Right ventricle myocardium inferior (tissue), 1 donor: ENCODE measurements around the gene MEX3D. TPM values are rescaled to one million over a fixed set of nuclear protein-coding genes. Genes with fewer than 3 reads are reported as not detected.
A peak's percentile ranks its signal among the peaks of the same experiment; 100 is the strongest.
"Not testable (repeated sequence)": the region's sequence is repeated elsewhere in the genome, so short reads cannot be mapped to it uniquely, and the experiment has no call there.

Source experiments
- ATAC-seq: fragments of 200-7000 bp; cut with Tn5 transposase; one replicate; pipeline ENCODE4 v1.9.1; 2020; ENCODE audit warnings: mild to moderate bottlenecking, moderate library complexity
- DNase-seq: peaks from one replicate; pipeline ENCODE4 v3.0.0; 2021; ENCODE audit errors: missing footprints
- intact Hi-C: fragments of 100-400 bp; cut with DNase I; formaldehyde crosslinking; loops from one replicate; pipeline ENCODE4 v1.11.0; 2022
- total RNA-seq: library from RNA; stranded (reverse); fragmentation: NEBNext Ultra II Directional; extraction: Animal tissue kit (Norgen Biotek cat#: 25700); gene quantifications from one replicate; pipeline ENCODE4 v1.2.1, GENCODE V29; 2021
- donor health status: DM: no; HTN: yes; CAD: no; lungs with severe emphysema.

The MEX3D gene
- total RNA-seq, 1 donor from 2014 or later = 9.6 TPM

GRCh38 chr19:1555487-1556389 lies 12.4 kb downstream of the MEX3D start:
- ATAC-seq = no peak

GRCh38 chr19:1554968-1555367 lies 13.2 kb downstream of the MEX3D start:
- intact Hi-C loops = no loop called here
- no peak for ATAC-seq
- DNase-seq = no peak

More at GRCh38 chr19:1555487-1556389, 12.4 kb downstream of the MEX3D start:
- intact Hi-C loops = no loop called here
- no peak for DNase-seq

DNA sequence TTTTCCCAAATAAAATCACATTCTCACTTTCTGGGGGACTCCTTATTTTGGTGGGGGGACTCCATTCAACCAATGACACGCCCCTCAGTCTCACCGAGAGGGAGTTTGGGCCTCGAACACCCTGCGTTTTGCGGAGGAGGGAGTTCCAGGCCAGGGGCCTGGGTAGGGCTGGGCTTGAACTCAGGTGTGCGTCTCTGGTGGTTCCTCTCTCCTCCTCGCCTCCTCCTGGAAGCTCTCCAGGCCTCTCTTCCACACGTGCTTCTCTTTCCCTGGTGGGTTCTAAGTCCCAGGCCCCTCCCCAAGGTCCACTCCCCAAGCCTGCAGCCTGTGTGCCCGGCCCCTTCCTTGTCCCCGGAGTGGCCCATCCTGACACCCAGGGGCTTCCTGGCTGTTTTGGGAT lies 14.7 kb downstream of the MEX3D start:
- intact Hi-C loops = no loop called here
- ATAC-seq (no peak), DNase-seq (no peak)

GRCh38 chr19:1551068-1552040 lies 16.8 kb downstream of the MEX3D start:
- intact Hi-C loops = no loop called here
- ATAC-seq (no peak), DNase-seq (no peak)

DNA sequence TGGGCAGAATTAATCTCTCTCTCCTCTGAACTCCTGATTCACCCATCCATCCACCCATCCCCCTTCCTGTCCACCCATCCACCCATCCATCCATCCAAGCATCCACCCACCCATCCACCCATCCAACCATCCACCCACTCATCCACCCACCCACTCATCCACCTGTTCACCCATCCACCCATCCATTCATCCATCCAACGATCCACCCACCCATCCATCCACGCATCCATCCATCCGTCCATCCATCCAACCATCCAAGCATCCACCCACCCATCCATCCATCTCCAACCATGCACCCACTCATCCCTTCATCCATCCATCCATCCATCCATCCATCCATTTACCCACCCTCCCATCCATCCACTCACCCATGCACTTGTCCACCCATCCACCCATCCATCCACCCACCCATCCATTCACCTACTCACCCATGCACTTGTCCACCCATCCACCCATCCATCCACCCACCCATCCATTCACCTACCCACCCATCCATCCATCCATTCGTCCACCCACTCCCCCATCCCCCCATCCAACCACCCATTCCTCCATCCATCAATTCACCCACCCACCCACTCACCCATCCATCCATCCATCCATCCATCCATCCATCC lies 18.7 kb downstream of the MEX3D start:
- no peak for ATAC-seq

DNA sequence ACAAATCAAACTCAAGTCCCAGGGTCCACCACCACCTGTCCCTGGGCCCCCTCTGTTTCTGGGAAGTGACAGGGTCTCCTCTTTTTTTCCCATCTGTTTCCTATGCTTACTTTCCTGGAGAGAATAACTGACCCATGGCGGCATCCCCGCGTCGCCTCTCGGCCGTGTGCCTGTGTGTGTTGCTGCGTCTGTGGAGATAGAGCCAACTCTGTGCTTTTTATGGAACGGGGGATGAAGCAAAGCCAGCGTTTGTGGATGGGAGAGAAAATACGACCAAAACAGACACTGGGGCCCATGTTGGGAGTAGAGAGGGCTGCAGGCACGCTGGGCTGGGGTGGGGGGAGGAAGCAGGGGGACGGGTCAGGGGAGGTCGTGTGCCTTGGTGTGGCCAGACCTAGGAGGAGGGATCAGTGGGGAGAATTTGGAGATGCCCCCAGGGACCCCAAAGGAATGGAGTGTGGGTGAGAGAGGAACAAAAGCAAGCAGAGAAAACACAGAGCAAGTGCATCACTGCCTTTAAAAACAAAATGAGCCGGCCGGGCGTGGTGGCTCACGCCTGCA lies 27.7 kb downstream of the MEX3D start:
- intact Hi-C loops = no loop called here
- ATAC-seq = peak; percentile 72

More for the DNA sequence above, 18.7 kb downstream of the MEX3D start:
- DNase-seq = no peak
- intact Hi-C loops = no loop called here

DNA sequence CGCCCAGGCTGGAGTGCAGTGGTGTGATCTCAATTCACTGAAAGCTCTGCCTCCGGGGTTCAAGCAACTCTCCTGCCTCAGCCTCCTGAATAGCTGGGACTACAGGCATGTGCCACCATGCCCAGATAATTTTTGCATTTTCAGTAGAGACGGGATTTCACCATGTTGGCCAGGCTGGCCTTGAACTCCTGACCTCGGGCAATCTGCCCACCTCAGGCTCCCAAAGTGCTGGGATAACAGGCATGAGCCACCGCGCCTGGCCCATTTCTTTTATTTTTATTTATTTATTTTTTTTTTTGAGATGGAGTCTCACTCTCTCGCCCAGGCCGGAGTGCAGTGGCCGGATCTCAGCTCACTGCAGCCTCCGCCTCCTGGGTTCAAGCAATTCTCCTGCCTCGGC lies 28.4 kb downstream of the MEX3D start:
- ATAC-seq, DNase-seq, intact Hi-C loops: not testable (repeated sequence)

More for the DNA sequence above, 27.7 kb downstream of the MEX3D start:
- no peak for DNase-seq

DNA sequence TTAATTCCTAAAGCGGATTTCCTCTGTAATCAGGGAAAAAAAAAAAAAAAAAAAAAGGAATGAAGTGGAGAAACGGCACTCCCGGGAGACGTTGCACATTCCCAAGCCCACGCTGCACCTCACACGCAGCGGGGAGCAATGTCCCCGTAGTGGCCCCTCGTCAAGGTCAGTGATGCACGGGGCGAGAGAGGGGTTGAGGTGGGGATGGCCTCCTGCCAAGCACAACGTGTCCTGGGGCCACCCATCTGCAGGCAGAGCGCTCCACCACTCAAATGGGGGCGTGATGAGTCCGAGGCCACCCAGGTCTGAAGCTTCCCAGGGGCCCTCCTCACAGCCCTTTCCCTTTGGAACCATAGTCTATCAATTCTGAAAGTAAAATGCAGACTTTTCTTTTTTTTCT lies 29.1 kb downstream of the MEX3D start:
- intact Hi-C loops = no loop called here
- ATAC-seq = no peak
- DNase-seq = no peak

- intact Hi-C loops, DNase-seq, ATAC-seq: not testable (repeated sequence)
Observed at GRCh38 chr19:1535699-1536098, 32.4 kb downstream of the MEX3D start.

DNA sequence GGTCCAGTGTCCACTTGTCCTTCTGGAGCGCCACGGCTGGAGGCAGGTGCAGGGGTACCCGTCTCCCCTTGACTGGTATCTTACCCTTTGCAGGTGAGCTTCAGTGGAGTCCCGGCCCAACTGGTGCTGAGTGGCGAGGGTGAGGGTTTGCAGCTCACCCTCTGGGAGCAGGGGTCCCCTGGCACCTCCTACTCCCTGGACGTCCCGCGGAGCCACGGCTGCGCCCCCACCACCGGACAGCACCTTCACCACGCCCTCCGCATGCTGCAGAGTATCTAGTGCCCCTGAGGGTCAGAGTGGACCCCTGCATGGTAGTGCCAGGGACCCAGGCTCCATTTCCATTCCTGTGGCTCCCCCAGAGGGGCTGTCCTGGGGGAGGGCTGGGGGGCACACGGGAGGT lies 33.2 kb downstream of the MEX3D start:
- no peak for DNase-seq
- intact Hi-C loops = no loop called here
- no peak for ATAC-seq

DNA sequence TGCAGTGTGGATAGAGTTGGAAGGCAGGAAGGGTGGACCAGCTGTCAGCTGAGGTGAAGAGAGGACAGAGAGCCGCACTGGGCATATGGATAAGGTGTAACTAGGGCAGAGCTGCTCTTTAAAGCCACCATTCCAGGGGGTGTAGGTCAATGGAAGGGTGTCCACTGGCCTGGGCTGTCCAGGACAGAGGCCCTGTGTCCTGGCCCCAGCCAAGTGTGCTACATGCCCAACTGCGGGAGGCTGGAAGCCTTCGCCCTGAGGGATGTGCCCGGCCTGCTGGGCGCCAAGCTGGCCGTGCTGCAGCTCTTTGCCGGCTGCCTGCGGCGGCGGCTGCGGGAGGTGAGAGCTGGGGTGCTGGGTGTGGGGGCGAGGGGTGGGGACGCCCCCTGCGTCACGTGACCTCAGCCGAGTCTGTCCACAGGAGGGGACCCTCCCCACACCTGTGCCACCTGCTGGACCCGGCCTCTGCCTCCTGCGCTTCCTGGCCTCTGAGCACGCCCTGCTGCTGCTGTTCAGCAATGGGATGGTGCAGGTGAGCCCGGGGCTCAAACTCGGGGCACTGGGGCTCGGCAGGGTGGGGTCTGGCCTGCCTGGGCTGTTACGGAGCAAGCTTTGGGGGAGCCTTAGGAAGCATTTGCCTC lies 34.5 kb downstream of the MEX3D start:
- no peak for DNase-seq
- no peak for ATAC-seq
- intact Hi-C loops = no loop called here

DNA sequence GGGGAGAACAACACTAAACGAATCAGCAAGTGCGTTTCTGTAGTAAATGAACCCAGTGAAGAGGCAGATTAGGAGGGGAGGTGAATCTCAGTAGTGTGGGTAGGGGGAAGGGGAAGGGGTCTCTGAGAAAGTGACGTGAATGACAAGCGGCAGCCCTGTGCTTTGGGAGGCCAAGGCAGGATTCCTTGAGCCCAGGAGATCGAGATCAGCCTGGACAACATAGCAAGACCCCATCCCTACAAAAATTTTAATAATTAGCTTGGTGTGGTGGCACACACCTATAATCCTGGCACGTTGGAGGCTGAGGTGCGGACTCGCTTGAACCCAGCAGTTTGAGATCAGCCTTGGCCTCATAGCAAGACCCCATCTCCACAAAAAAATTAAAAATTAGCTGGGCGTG lies 36.1 kb downstream of the MEX3D start:
- intact Hi-C loops = no loop called here
- DNase-seq = no peak
- no peak for ATAC-seq

DNA sequence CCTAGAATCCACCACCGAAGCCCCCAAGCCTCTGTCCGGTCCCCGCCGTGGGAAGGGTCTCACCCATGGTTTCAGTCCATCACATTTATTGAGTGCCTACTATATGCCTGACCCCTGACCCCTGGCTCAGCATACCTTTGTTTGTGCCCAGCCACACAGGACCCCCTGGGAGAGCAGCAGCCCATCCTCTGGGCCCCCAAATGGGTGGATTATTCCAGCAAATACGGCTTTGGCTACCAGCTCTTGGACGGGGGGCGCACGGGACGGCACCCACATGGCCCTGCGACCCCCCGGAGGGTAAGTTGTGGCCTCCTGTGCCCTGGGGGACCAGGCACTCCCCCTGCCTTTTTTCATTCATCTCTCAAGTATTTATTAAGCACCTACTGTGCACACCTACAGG lies 36.5 kb downstream of the MEX3D start:
- no peak for DNase-seq
- ATAC-seq = no peak
- intact Hi-C loops = no loop called here

GRCh38 chr19:1530856-1531255 lies 37.3 kb downstream of the MEX3D start:
- intact Hi-C loops, DNase-seq, ATAC-seq: not testable (repeated sequence)

GRCh38 chr19:1529430-1529816 lies 38.7 kb downstream of the MEX3D start:
- intact Hi-C loops = no loop called here
- no peak for ATAC-seq

GRCh38 chr19:1528596-1529429 lies 39.3 kb downstream of the MEX3D start:
- intact Hi-C loops = no loop called here
- ATAC-seq (no peak), DNase-seq (no peak)

More at GRCh38 chr19:1529430-1529816, 38.7 kb downstream of the MEX3D start:
- DNase-seq = no peak

GRCh38 chr19:1527650-1528309 lies 40.3 kb downstream of the MEX3D start:
- intact Hi-C loops = no loop called here
- ATAC-seq = no peak
- no peak for DNase-seq
